ENCODE measurements around the gene NRXN3.

- TF ChIP-seq EZH2phosphoT487 (conservative IDR thresholded peaks at IDR 0.05; ENCODE audit: low read length) (no peak), CTCF (IDR thresholded peaks at IDR 0.05; ENCODE audit: insufficient read depth, low read length, poor library complexity, severe bottlenecking) (no peak)
Measured at GRCh38 chr14:79842270-79842669, 1672.1 kb downstream of the NRXN3 start.
